HG03469 (cell line): ENCODE measurements around the gene TIGD6.

Source experiments
- ATAC-seq: cut with Tn5 transposase; IDR thresholded peaks from one replicate; pipeline ENCODE4 v1.9.1; 2021; ENCODE audit warnings: mild to moderate bottlenecking, moderate library complexity, moderate number of reproducible peaks; ENCODE audit not compliant: unreplicated experiment

Gene TIGD6

DNA sequence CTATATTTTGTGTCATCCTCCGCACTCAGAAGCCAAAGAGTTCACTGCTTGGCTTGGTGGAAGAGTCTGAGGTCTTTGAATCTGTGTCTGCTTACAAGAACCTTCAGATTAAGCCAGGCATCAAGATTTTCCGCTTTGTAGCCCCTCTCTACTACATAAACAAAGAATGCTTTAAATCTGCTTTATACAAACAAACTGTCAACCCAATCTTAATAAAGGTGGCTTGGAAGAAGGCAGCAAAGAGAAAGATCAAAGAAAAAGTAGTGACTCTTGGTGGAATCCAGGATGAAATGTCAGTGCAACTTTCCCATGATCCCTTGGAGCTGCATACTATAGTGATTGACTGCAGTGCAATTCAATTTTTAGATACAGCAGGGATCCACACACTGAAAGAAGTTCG, 19.2 kb downstream of the TIGD6 start:
- ATAC-seq = no peak

DNA sequence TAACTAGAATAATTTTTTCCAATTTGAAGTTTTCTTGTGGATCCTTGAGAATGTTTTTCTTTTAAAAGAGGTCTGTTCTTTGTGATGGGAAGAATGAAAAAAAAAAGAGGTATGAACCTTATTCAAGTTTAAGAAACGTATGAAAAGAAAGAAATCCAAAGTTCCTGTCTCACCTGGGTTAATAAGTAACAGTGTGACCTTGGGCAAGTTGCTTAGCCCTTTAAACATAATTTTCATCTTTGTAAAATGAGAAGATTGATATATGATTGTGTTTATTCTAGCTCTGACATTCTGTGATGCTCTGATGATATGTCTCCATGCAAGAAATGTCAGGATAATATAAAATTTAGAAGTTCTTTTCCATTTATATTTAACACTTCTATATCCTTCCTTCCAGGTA, 20.6 kb downstream of the TIGD6 start:
- ATAC-seq = no peak

DNA sequence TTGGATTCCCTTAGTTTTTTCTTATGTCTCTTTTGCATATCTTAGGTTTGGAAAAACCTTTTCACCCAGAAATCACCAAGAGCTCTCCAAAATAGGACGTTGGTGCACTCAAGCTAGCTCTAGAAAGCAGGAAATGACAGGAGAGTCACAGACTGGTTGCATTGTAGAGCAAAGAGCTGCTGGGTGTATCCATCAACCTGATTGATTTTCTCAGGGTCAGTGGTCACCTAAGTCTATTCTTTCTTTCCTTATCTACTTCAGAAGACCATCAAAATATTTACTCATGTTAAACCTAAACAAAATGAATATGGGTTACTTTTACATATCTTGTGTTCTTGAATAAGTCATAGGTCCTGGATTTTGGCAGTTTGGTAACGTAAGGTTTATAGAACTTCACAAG, 25.0 kb downstream of the TIGD6 start:
- no peak for ATAC-seq

DNA sequence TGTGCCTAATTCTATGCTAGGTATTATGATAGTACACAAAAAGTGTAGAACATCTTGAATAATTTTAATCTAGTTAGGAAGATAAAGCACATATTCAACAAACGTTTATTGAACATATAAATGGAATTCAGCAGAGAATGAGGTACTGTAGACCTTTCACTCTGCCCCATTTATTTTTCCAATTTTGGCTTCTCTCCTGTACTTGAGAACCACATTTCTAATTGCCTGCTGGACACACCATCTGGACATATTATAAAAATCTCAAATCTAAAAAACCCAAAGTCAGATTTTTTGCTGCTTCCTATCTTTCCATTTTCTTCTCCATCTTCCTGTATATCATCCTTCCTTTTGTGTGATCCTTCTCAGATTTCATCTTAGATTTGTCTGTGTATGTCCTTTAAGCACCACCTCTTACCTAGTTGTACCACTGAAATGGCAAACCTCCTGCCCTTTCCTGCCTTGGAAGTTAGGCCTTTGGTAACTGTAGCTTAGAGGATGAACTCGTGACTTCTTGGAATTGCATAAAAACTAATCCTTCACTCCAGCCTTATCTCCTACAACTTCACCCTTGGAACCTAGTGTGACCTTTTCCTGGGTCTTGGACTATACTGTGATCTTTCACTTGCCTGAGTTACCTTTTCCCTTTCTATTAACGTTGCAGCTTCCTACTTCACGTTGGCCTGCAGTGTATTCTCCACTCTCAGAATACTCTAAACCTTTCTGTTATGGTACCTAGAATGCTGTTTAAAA, 31.1 kb downstream of the TIGD6 start:
- ATAC-seq = no peak

DNA sequence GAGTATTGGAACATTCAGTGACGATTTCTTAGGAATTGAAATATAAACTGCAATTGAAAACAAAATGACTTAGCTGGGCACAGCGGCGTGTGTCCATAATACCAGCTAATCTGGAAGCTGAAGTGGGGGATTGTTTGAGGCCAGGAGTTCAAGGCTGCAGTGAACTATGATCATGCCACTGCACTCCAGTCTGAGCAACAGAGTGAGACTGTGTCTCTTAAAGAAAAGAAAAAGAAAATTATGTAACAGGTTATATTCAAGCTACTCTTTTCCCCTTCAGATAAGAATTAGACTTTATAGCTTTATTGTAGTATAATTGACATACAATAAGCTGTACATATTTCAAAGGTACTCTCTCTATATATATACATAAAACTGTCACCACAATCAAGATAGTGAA, 33.5 kb downstream of the TIGD6 start:
- ATAC-seq = no peak

DNA sequence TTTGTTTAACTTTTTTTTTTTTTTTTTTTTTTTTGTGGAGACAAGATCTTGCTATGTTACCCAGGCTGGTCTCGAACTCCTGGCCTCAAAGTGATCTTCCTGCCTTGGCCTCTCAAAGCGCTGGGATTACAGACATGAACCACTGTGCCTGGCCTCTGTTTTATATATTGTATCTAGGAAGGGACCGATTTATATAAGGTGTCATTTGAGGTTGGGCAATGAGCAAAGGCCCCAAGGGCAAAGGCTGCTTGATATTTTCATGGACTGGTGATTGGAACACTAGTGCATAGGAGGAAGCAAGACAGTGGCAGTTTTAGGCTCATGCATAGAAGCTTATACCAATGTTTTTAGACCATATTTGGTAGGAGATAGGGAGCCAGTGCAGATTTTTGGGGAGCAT, 36.7 kb downstream of the TIGD6 start:
- ATAC-seq = no peak

DNA sequence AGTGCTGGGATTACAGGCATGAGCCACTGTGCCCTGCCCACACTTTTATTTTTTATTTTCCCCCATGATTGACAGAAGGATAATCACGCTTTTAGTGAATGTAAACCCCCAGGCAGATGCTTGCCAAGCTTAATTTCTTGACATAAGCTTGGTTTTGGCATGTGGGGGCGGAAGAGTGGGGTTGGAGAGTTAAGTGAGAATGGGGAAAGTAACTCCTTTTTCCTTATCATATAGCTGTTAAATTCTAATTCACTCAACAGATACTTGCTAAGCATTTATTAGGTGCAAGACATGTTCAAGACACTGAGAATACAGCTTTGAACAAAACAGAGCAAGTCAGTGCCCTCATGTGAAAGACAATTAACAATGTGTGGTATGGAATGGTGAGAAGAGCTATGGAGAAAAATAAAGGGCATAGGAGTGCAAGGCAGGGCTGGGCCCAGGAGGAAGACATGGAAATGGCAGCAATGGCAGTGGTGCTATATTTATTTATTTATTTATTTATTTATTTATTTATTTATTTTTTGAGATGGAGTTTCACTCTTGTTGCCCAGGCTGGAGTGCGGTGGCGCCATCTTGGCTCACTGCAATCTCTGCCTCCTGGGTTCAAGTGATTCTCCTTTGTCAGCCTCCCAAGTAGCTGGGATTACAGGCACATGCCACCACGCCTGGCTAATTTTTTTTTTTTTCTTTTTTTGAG, 37.7 kb downstream of the TIGD6 start:
- no peak for ATAC-seq

DNA sequence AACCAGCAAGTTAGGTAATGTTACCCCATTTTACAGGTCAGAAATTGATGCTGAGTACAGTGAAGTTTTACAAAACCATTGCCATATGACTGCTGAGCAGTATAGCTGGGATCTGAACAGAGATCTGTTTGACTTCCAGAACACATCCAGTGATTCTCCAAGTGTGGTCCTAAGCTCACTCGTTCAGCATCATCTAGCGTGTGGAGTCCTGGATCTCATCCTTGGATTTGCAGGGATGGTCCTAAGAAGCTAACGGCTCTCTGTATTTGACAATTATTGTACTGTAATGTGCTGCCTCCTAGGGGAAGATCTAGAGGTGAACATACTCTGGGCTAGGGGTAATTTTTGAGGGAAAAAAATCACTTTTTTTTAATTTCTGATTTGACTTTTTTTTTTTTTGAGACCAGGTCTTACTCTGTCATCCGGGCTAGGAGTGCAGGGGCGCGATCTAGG, 38.5 kb downstream of the TIGD6 start:
- no peak for ATAC-seq

DNA sequence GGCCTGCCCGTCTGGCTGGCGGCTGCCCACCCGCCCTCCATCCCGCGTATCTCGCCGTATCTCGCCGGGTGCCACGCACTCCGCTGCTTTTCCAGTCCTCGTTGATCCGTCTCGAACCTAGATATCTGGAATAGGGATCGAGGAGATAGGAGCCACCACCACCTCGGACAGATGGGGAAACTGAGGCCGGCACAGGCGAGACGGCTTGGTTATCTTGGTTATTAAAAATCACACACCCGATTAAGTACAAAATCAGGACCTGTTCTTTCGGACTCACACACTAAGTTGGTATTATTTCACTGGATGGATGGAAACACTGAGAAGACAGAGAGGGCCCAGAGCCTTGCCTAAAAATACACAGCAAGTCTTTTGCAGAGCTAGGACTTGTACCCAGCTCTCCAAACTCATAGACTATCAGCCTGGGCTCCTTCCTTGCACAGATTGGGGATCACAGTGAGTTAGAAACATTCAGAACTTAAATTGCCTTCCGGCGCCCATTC, 39.2 kb downstream of the TIGD6 start:
- no peak for ATAC-seq

DNA sequence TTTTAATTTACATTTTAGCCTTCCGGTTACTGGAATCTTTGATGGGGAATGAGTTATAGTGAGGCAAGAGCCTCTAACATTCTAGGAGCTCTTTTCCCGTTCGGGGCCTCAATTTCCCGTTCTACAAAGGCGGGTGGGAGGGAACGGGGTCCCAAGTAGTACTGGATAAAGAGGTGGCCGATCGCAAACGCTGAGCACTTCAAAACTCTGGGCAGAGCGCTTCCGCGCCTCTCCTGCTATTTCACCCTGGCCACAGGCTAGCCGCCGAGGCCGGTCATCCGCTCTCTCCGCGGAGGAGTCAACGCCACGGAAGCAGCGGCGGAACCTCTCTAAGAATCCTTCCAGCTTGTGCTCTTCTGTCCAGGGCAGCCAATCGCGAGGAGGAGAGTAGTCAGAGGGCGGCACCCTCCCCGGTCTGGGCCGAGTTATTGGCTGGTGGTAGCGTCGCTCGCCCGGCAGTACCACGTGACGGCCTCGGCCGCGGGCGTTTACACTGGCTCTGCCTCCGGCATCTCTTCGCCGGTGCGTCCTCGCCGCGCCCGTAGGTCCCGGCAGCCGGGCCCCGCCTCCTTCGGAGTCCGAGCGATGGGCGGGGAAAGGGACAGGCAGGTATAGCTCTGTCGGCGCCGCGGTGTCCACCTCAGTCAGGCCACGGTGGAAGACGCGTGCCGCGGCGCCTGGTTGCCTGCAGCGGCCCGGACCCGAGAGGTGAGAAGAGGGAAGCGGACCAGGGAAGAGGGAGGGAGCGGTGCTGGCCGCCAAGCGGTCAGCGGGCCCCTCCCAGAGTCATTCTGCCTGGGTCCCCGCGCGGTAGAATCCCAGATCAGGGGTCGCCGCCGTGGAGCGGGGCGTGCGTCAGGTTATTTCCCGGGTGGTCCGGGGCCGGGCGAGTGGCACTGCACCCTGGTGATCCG, 39.9 kb downstream of the TIGD6 start, which contains the start of gene SLC26A2:
SLC26A2 (plus strand) TSS at position 487 of the 914 bp plus-strand sequence. CDS start 16,895 bp downstream, outside the sequence.
- peak; percentile 97 for ATAC-seq

DNA sequence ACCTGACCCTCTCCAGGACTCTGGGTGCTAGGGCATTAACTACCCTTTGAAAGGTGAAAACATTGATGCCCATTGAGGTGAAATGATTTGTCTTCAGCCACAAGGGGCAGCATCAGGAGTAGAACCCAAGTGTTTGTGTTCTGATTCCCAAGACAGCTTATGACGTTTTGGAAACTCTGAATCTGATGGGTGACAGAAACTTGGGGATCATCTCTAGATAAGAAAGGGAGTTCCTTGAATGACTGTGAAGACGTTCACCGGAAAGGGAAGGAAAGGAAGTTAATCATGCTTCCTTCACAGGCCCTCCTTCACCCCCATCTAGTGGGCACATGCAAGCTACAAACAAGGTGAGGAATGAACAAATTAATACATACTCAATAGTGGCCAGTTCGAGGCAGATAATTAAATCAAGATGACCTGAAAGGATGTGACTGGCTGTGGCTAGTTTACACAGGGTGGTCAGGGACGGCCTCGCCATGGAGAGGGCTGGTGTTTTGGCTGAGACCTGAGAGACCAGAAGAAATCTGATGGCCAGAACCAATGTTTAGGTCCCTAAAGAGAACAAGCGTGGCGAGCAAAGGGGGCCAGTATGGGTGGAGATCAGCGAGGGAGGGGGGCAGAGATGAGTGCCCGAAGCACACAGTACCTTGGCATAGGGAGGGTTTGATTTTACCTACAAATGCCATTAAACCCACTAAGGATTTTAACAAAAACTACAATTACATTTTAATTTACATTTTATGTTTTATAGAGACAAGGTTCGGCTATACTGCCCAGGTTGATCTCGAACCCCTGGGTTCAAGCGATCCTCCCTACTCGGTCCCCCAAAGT, 40.8 kb downstream of the TIGD6 start:
- ATAC-seq = no peak

DNA sequence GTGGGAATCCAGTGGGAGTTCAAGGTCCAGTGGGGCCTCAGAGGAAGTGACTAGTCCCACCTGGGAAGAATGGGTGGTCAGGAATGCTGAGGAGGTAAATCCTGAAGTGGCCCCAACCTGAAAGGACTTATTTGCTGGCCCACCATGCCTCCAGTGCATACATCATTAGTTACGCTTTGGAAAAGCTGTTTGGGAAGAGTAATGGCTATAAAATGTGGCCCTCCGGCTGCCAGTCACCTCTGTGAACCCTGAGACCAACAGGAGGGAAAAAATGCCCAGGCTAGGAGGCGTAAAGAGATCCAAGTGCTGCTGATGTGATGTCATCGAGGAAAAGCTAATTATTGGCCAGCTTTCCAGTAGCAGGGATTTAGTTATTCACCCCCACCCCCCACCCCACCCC, 42.6 kb downstream of the TIGD6 start:
- no peak for ATAC-seq

DNA sequence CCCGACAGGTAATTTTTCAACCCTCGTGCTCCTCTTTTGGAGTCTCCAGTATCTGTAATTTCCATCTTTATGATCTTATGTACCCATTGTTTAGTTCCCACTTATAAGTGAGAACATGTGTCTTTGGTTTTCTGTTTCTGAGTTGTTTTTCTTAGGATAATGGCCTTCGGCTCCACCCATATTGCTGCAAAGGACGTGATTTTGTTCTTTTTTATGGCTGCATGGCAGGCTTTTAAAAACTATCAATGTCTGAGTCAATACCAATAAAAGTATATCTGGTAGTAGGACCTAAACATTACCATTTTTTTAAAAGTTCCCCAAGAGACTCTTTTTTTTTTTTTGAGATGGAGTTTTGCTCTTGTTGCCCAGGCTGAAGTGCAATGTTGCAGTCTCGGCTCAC, 43.8 kb downstream of the TIGD6 start:
- ATAC-seq = no peak

DNA sequence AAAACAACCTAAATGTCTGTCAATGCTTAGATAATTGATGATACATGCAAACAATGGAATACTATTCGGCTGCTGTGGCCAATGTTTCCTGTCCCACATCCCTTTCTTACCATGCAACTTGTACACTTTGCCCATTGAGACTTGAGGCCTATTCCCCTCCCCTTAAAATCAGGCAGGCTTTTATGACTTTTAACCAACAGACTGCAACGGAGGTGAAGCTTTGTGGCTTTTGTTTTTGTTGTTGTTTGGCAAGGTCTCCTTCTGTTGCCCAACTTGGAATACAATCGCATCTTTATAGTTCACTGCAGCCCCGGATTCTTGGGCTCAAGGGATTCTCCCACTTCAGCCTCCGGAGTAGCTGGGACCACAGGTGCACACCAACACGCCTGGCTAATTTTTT, 45.7 kb downstream of the TIGD6 start:
- ATAC-seq = no peak

DNA sequence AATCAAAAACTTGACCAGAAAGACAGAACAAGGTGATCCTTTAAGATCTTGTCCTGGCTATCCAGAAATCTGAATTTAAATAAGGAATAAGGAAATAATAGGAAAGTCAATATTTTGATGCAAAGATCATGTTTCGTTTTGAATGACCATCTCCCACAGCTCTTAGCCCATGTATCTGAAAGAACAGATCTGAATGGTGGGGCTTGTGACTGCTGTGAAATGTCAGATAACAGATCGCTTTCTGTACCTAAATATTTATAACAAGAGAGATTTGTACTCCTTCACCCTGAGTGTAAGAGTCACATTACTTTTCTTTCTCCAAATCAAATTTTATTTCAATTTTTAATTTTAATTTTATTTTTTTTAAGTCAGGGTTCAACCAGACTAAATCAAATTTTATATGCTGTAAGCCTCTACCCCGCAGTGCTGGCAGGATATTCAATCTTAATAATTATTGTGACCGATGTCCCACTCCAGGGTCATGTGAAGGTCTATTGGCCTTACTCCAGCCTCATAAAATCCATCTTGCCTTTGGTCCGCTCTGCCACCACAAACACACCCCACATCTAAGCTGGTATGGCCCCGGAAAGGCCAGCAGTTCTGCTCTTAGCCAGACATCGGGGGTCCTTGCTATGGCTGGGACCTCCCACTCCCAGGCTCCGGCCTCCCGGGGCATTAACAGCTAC, 46.9 kb downstream of the TIGD6 start:
- ATAC-seq = no peak

DNA sequence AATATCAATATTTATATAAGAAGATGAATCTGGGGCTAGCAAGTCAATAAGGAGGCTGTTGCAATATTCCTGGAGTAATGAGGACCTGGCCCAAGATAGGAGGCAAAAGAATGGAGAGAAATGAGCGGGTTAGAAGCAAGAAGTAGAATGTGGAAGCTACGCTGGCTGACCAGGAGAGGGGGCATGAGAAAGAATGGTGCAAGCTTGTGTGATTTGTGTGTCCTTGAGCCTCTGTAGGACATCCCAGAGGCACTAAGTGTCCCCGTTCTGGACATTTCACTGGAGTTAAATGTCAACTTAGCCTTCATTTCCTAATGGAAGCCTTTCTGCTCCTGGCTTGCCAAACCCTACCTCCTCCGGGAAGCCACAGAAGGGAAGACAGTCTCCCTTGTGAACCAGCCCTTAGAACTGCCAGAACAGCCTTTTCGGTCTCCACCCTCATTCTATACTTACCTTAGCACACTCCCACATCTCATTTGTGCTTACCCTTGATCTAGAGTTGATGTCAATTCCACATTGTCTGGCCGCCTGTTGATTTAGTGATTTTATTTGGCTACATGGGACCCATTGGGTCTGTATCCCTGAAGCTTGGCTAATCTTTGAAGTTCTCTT, 49.2 kb downstream of the TIGD6 start:
- ATAC-seq = no peak

DNA sequence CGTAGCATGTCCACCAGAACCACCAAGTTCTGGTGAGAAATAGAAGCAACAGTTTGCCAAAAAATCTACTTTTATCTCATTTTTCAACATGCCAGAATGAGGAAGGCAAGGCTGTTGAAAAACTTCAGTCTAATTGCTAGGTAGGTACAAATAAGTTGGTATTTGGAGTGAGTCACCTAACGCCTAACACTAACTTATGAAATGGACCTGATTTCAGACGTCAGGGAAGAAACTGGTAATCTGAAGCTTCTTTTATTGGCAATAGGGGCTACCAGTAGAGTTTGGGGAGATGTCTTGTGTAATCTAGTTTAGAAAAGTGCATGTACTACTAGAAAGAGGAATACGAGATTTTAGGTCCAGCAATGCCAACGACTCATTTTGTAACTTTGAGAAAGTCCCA, 51.5 kb downstream of the TIGD6 start:
- no peak for ATAC-seq

DNA sequence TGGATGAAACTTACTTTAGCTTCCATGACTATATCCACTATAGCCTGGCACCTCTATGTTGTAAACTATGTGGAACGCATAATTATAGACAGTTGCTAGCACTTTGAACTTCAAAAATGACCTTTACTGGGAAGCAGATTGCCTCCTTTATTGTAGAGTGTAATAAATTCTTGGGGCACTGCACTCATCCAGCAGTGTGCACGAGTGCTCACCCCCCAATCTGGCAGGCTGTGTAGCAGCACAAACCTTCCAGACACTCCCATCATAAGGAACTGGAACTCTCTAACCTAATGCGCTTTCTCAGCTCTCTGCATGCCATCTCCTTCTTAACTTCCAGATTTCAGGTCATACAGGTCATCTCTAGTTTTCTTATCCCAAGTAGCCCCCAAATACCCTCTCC, 54.3 kb downstream of the TIGD6 start:
- ATAC-seq = no peak

DNA sequence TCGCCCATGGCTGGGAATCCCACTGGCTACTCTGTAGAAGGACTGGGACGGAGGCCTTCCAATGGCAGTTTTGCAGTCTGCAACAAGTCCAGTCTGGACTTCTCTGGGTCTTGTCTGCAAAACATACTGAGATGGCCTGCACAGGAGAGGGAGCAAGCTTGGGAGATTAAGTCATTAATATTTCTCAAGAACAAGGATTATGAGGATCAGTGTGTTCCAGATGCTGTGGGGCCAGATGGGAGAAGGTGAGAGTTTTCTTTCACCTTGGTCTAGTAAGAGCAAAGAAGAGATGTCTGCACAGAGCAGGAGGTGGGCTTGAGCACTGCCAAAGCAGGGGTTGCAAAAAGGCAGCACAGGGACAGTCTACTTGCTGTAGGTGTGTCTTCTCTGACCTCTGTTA, 55.8 kb downstream of the TIGD6 start, which contains the start of gene PDE6A:
PDE6A (minus strand) TSS at position 128 of the 400 bp plus-strand sequence; CDS start at position 8, 120 bp downstream.
- ATAC-seq = no peak
